GM23338 (cell line): Measurements from ENCODE around the gene KIRREL3. TPM values are rescaled to one million over a fixed set of nuclear protein-coding genes. Genes with fewer than 3 reads are reported as not detected.

Experiments used
- ATAC-seq: fragments of 200-7000 bp; cut with Tn5 transposase; 3 replicates; pipeline ENCODE4 v1.9.1; 2020
- DNase-seq: peaks from one replicate; pipeline ENCODE4 v3.0.0-alpha.2; 2015; ENCODE audit warnings: low spot score
- H2AFZ ChIP-seq: fragments of 200-600 bp; sonication (generic); 2 replicates; pipeline ENCODE4 v1.8.0; 2016; ENCODE audit warnings: antibody characterized with exemption, mild to moderate bottlenecking, moderate library complexity
- H3F3A ChIP-seq: fragments of 200-600 bp; sonication (generic); replicated peaks from 2 replicates; pipeline ENCODE4 v1.8.0; 2017; ENCODE audit warnings: antibody characterized with exemption, mixed run types, low read depth
- H3K27ac ChIP-seq: fragments of 200-600 bp; sonication (generic); 2 replicates; pipeline ENCODE4 v1.6.1; 2016; ENCODE audit warnings: low read depth
- H3K27me3 ChIP-seq: fragments of 200-600 bp; sonication (generic); 2 replicates; pipeline ENCODE4 v1.8.0; 2016; ENCODE audit warnings: mild to moderate bottlenecking, mixed run types, moderate library complexity; ENCODE audit not compliant: insufficient read depth
- H3K36me3 ChIP-seq: fragments of 200-600 bp; sonication (generic); 2 replicates; pipeline ENCODE4 v1.8.0; 2016; ENCODE audit warnings: mild to moderate bottlenecking; ENCODE audit not compliant: insufficient read depth
- H3K4me1 ChIP-seq: fragments of 200-600 bp; sonication (generic); 2 replicates; pipeline ENCODE4 v1.8.0; 2016; ENCODE audit warnings: mild to moderate bottlenecking, moderate library complexity; ENCODE audit not compliant: insufficient read depth
- H3K4me2 ChIP-seq: fragments of 200-600 bp; sonication (generic); 2 replicates; pipeline ENCODE4 v1.7.1; 2017; ENCODE audit warnings: mixed run types
- H3K4me3 ChIP-seq: fragments of 200-600 bp; sonication (generic); 2 replicates; pipeline ENCODE4 v1.6.1; 2016; ENCODE audit warnings: mixed run types
- H3K79me2 ChIP-seq: fragments of 200-600 bp; sonication (generic); replicated peaks from 2 replicates; pipeline ENCODE4 v1.8.0; 2017; ENCODE audit warnings: mild to moderate bottlenecking; ENCODE audit not compliant: insufficient read depth
- H3K9me2 ChIP-seq: fragments of 200-600 bp; sonication (generic); 2 replicates; pipeline ENCODE4 v1.8.0; 2017; ENCODE audit not compliant: insufficient read depth
- H4K20me1 ChIP-seq: fragments of 200-600 bp; sonication (generic); replicated peaks from 2 replicates; pipeline ENCODE4 v1.8.0; 2017; ENCODE audit warnings: mild to moderate bottlenecking; ENCODE audit not compliant: insufficient read depth
- H3K27ac Mint-ChIP-seq: 2 replicates; pipeline ENCODE4 v1.8.0; 2020; ENCODE audit warnings: inconsistent platforms, mild to moderate bottlenecking, moderate library complexity, mixed read lengths
- H3K27me3 Mint-ChIP-seq: 3 replicates; pipeline ENCODE4 v1.8.0; 2022; ENCODE audit warnings: low read depth, mild to moderate bottlenecking, moderate library complexity, mixed read lengths, inconsistent platforms; ENCODE audit not compliant: insufficient read depth, poor library complexity
- H3K36me3 Mint-ChIP-seq: 3 replicates; pipeline ENCODE4 v1.8.0; 2021; ENCODE audit warnings: low read depth, mild to moderate bottlenecking, inconsistent platforms, moderate library complexity, mixed read lengths
- H3K4me1 Mint-ChIP-seq: 3 replicates; pipeline ENCODE4 v1.8.0; 2020; ENCODE audit warnings: mild to moderate bottlenecking, inconsistent platforms, mixed read lengths
- H3K4me3 Mint-ChIP-seq: 3 replicates; pipeline ENCODE4 v1.8.0; 2021; ENCODE audit warnings: moderate library complexity, mild to moderate bottlenecking, inconsistent platforms, mixed read lengths
- H3K9me3 Mint-ChIP-seq: 3 replicates; pipeline ENCODE4 v1.8.0; 2020; ENCODE audit warnings: moderate library complexity, mild to moderate bottlenecking, inconsistent platforms, mixed read lengths
- CREB1 ChIP-seq: fragments of 250-450 bp; sonication (Bioruptor Pico); IDR thresholded peaks from 2 replicates; pipeline ENCODE4 v1.5.0; 2020; ENCODE audit warnings: low read depth, mild to moderate bottlenecking, moderate library complexity
- EZH2 ChIP-seq: fragments of 200-600 bp; sonication (generic); IDR thresholded peaks from one replicate; pipeline ENCODE4 v1.8.0; 2017; ENCODE audit warnings: antibody characterized with exemption, mild to moderate bottlenecking, low read depth; ENCODE audit not compliant: unreplicated experiment
- EZH2phosphoT487 ChIP-seq: fragments of 200-600 bp; sonication (generic); IDR thresholded peaks from one replicate; pipeline ENCODE4 v1.8.1; 2018; ENCODE audit warnings: antibody characterized with exemption; ENCODE audit not compliant: unreplicated experiment
- JUNB ChIP-seq: IDR thresholded peaks from one replicate; pipeline ENCODE4 v1.6.1; 2016; ENCODE audit warnings: antibody characterized with exemption; ENCODE audit not compliant: unreplicated experiment
- NANOG ChIP-seq: IDR thresholded peaks from 2 replicates; pipeline ENCODE4 v1.6.1; 2016; ENCODE audit warnings: antibody characterized with exemption, borderline replicate concordance
- POLR2AphosphoS5 ChIP-seq: IDR thresholded peaks from 2 replicates; pipeline ENCODE4 v1.6.1; 2016; ENCODE audit warnings: antibody characterized with exemption, low read depth
- REST ChIP-seq: IDR thresholded peaks from one replicate; pipeline ENCODE4 v1.6.1; 2018; ENCODE audit warnings: antibody characterized with exemption; ENCODE audit not compliant: unreplicated experiment
- STAT1 ChIP-seq: IDR thresholded peaks from one replicate; pipeline ENCODE4 v1.6.1; 2016; ENCODE audit warnings: antibody characterized with exemption; ENCODE audit not compliant: unreplicated experiment
- ZNF114 ChIP-seq: fragments of 250-450 bp; sonication (Bioruptor Pico); IDR thresholded peaks from 2 replicates; pipeline ENCODE4 v1.5.0; 2020; ENCODE audit warnings: mild to moderate bottlenecking, moderate library complexity
- ZNF331 ChIP-seq: fragments of 250-450 bp; sonication (Bioruptor Pico); IDR thresholded peaks from 2 replicates; pipeline ENCODE4 v1.5.0; 2020; ENCODE audit warnings: low read depth, mild to moderate bottlenecking, moderate library complexity
- ZNF462 ChIP-seq: fragments of 250-450 bp; sonication (Bioruptor Pico); IDR thresholded peaks from 2 replicates; pipeline ENCODE4 v1.5.0; 2020; ENCODE audit warnings: mild to moderate bottlenecking, moderate library complexity
- polyA plus RNA-seq: library from polyadenylated mRNA; unstranded; fragments of >200 nt; fragmentation: Nextera tagmentation; extraction: Ambion mirVana; gene quantifications from 2 replicates; pipeline ENCODE4 v1.2.1, GENCODE V29; 2016
- total RNA-seq: library from RNA; depleted of rRNA; stranded (reverse); fragments of >200 nt; shearing (Covaris generic); gene quantifications from 2 replicates; pipeline ENCODE4 v1.2.3, GENCODE V29; 2014

The KIRREL3 gene
- total and polyA plus RNA-seq, 2 experiments from 2014 or later: 0.13 to 1.5 TPM

GRCh38 chr11:126647735-126648134 is 352.8 kb downstream of the KIRREL3 start:
- Mint-ChIP-seq H3K27me3 (no peaks in the 10 kb centered on the region), H3K36me3 (no peaks in the 10 kb centered on the region), H3K27ac (no peak overlapping the region), H3K4me3 (no peak overlapping the region), H3K4me1 (peaks cover 6% of the 10 kb centered on the region; the same call in 2 of the 3 replicates), H3K9me3 (no peaks in the 10 kb centered on the region)
- Histone ChIP-seq H3K4me2 (no peak overlapping the region), H3F3A (no peaks in the 10 kb centered on the region), H3K79me2 (no peaks in the 10 kb centered on the region), H3K27ac (no peak overlapping the region), H3K36me3 (no peaks in the 10 kb centered on the region), H3K9me2 (no peaks in the 10 kb centered on the region; the same call in 1 of the 2 replicates), H2AFZ (no peak overlapping the region), H3K4me1 (peaks cover 12% of the 10 kb centered on the region), H3K27me3 (no peaks in the 10 kb centered on the region), H3K4me3 (no peak overlapping the region), H4K20me1 (no peaks in the 10 kb centered on the region)
- ATAC-seq (peak; percentile 31; the same call in 1 of the 3 replicates), DNase-seq (no peak)
- TF ChIP-seq EZH2phosphoT487 (no peak), ZNF331 (CRISPR knock-in tag) (no peak), STAT1 (no peak)

GRCh38 chr11:126646701-126647557 is 353.6 kb downstream of the KIRREL3 start:
- Histone ChIP-seq H3K9me2 (no peaks in the 10 kb centered on the region; the same call in 1 of the 2 replicates), H3K27me3 (no peaks in the 10 kb centered on the region), H3F3A (no peaks in the 10 kb centered on the region), H3K4me1 (peaks cover 12% of the 10 kb centered on the region), H2AFZ (no peak overlapping the region), H3K27ac (no peak overlapping the region), H4K20me1 (no peaks in the 10 kb centered on the region), H3K4me2 (no peak overlapping the region), H3K36me3 (no peaks in the 10 kb centered on the region), H3K4me3 (no peak overlapping the region), H3K79me2 (no peaks in the 10 kb centered on the region)
- Mint-ChIP-seq H3K4me1 (peaks cover 6% of the 10 kb centered on the region; the same call in 2 of the 3 replicates), H3K27me3 (no peaks in the 10 kb centered on the region), H3K9me3 (no peaks in the 10 kb centered on the region), H3K36me3 (no peaks in the 10 kb centered on the region), H3K27ac (no peak overlapping the region), H3K4me3 (no peak overlapping the region)
- no peak for ATAC-seq
- DNase-seq: no peak
- TF ChIP-seq CREB1 (no peak), REST (no peak), POLR2AphosphoS5 (no peak), NANOG (no peak), STAT1 (no peak), JUNB (no peak), EZH2 (no peak), ZNF114 (CRISPR knock-in tag) (no peak), ZNF462 (CRISPR knock-in tag) (no peak)
